Neural cell (in vitro differentiated cells): Measurements from ENCODE around the gene SRSF10. TPM values are rescaled to one million over a fixed set of nuclear protein-coding genes. Genes with fewer than 3 reads are reported as not detected.

Experiments
- H2AFZ ChIP-seq: fragments of 200-600, 300-800 bp; sonication (generic), shearing (Covaris generic); 2 replicates; pipeline ENCODE4 v1.6.0; 2014; ENCODE audit warnings: low read depth, mild to moderate bottlenecking, antibody characterized with exemption, low read length, moderate library complexity
- H3F3A ChIP-seq: fragments of 200-600 bp; shearing (Covaris generic); 2 replicates; pipeline ENCODE4 v1.6.1; 2016; ENCODE audit warnings: mild to moderate bottlenecking, moderate library complexity, mixed read lengths, antibody characterized with exemption, low read length; ENCODE audit not compliant: insufficient read depth, poor library complexity, severe bottlenecking
- H3K27ac ChIP-seq: fragments of 200-600, 300-800 bp; sonication (generic), shearing (Covaris generic); 2 replicates; pipeline ENCODE4 v1.5.1; 2014; ENCODE audit warnings: mild to moderate bottlenecking, low read length, moderate library complexity
- H3K27me3 ChIP-seq: fragments of 300-800, 200-600 bp; sonication (generic), shearing (Covaris generic); 2 replicates; pipeline ENCODE4 v1.6.0; 2014; ENCODE audit warnings: mild to moderate bottlenecking, low read depth, low read length, moderate library complexity; ENCODE audit not compliant: insufficient read depth
- H3K36me3 ChIP-seq: fragments of 300-800, 200-600 bp; sonication (generic), shearing (Covaris generic); 2 replicates; pipeline ENCODE4 v1.5.1; 2014; ENCODE audit warnings: mild to moderate bottlenecking, antibody characterized with exemption, low read length, moderate library complexity; ENCODE audit not compliant: insufficient read depth
- H3K4me2 ChIP-seq: fragments of 300-800, 200-600 bp; sonication (generic), shearing (Covaris generic); 2 replicates; pipeline ENCODE4 v1.6.0; 2014; ENCODE audit warnings: mild to moderate bottlenecking, low read length
- H3K4me3 ChIP-seq: fragments of 300-800, 200-600 bp; sonication (generic), shearing (Covaris generic); 2 replicates; pipeline ENCODE4 v1.5.1; 2014; ENCODE audit warnings: mild to moderate bottlenecking, low read length, moderate library complexity
- H3K79me2 ChIP-seq: fragments of 200-600 bp; shearing (Covaris generic); replicated peaks from 2 replicates; pipeline ENCODE4 v1.6.0; 2014; ENCODE audit warnings: mild to moderate bottlenecking, low read length, moderate library complexity; ENCODE audit not compliant: insufficient read depth
- H3K9ac ChIP-seq: fragments of 300-800, 200-600 bp; sonication (generic), shearing (Covaris generic); 2 replicates; pipeline ENCODE4 v1.6.1; 2016; ENCODE audit warnings: mild to moderate bottlenecking, low read length, mixed read lengths
- H3K9me2 ChIP-seq: fragments of 200-600 bp; shearing (Covaris generic); 2 replicates; pipeline ENCODE4 v1.6.1; 2016; ENCODE audit warnings: mild to moderate bottlenecking, low read length, mixed read lengths; ENCODE audit not compliant: insufficient read depth
- H3K9me3 ChIP-seq: fragments of 200-600, 300-800 bp; sonication (generic), shearing (Covaris generic); 2 replicates; pipeline ENCODE4 v1.6.1; 2016; ENCODE audit warnings: mild to moderate bottlenecking, mixed run types, low read length, moderate library complexity, mixed read lengths
- H4K20me1 ChIP-seq: fragments of 200-600 bp; shearing (Covaris generic); 2 replicates; pipeline ENCODE4 v1.6.1; 2016; ENCODE audit warnings: mild to moderate bottlenecking, mixed run types; ENCODE audit not compliant: insufficient read depth
- CTCF ChIP-seq: fragments of 450-650 bp; IDR thresholded peaks from 2 replicates; pipeline ENCODE4 v1.5.1; 2014; ENCODE audit warnings: antibody characterized with exemption, mild to moderate bottlenecking, moderate library complexity; ENCODE audit not compliant: poor library complexity, severe bottlenecking
- EP300 ChIP-seq: fragments of 450-650 bp; conservative IDR thresholded peaks from 2 replicates; pipeline ENCODE4 v1.6.1; 2014; ENCODE audit warnings: antibody characterized with exemption, mild to moderate bottlenecking, moderate library complexity; ENCODE audit not compliant: poor library complexity, severe bottlenecking
- EZH2 ChIP-seq: fragments of 200-600, 300-800 bp; shearing (Covaris generic), sonication (generic); IDR thresholded peaks from 2 replicates; pipeline ENCODE4 v1.6.1; 2014; ENCODE audit warnings: antibody characterized with exemption, low read length, borderline replicate concordance, mild to moderate bottlenecking; ENCODE audit not compliant: insufficient read depth, poor library complexity, severe bottlenecking
- MXI1 ChIP-seq: fragments of 450-650 bp; conservative IDR thresholded peaks from 2 replicates; pipeline ENCODE4 v1.6.1; 2014; ENCODE audit warnings: antibody characterized with exemption, mild to moderate bottlenecking; ENCODE audit not compliant: poor library complexity, severe bottlenecking
- POLR2AphosphoS5 ChIP-seq: IDR thresholded peaks from 2 replicates; pipeline ENCODE4 v1.6.1; 2012
- RAD21 ChIP-seq: fragments of 450-650 bp; conservative IDR thresholded peaks from 2 replicates; pipeline ENCODE4 v1.6.1; 2014; ENCODE audit warnings: antibody characterized with exemption, mild to moderate bottlenecking, moderate library complexity
- SMC3 ChIP-seq: fragments of 450-650 bp; conservative IDR thresholded peaks from 2 replicates; pipeline ENCODE4 v1.6.1; 2014; ENCODE audit warnings: antibody characterized with exemption, mild to moderate bottlenecking, moderate library complexity; ENCODE audit not compliant: poor library complexity
- TAF1 ChIP-seq: IDR thresholded peaks from 2 replicates; pipeline ENCODE4 v1.6.1; 2012; ENCODE audit warnings: low read depth
- polyA plus RNA-seq: library from polyadenylated mRNA; depleted of rRNA; stranded (reverse); fragments of >200 nt; gene quantifications from 2 replicates; pipeline ENCODE4 v1.2.3, GENCODE V29; 2014
- TF ChIP-seq, protein P1 (sequence below): IDR thresholded peaks from 2 replicates; pipeline ENCODE4 v1.6.1; 2012; ENCODE audit warnings: borderline replicate concordance

The SRSF10 gene
- polyA plus RNA-seq, 1 donor from 2014 or later = 201 TPM

DNA sequence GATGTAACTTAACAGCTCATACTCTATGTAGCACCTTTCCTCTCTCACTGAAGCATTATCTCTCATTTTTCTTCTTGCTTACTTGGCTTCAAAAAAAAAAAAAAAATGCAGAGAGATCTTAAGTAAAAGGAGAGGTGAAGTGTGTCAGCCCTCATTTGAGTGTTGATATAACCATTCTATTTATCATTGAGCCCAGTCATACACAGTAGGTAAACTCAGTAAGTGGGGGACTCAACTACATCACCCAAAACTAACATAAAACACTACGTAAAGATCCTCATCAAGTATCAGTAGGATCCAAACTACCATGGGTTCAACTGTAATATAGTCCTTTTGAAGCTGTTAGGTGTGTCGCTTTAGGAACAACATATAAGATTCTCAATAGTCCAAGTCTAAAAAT is 12.3 kb downstream of the SRSF10 start:
- TF ChIP-seq CTCF = no peak
- TF ChIP-seq EZH2 = no peak
- no peak for TF ChIP-seq TAF1
- no peak for TF ChIP-seq EP300
- TF ChIP-seq MXI1 = no peak
- TF ChIP-seq POLR2AphosphoS5 = no peak
- no peak for TF ChIP-seq SMC3
- TF ChIP-seq, protein P1, sequence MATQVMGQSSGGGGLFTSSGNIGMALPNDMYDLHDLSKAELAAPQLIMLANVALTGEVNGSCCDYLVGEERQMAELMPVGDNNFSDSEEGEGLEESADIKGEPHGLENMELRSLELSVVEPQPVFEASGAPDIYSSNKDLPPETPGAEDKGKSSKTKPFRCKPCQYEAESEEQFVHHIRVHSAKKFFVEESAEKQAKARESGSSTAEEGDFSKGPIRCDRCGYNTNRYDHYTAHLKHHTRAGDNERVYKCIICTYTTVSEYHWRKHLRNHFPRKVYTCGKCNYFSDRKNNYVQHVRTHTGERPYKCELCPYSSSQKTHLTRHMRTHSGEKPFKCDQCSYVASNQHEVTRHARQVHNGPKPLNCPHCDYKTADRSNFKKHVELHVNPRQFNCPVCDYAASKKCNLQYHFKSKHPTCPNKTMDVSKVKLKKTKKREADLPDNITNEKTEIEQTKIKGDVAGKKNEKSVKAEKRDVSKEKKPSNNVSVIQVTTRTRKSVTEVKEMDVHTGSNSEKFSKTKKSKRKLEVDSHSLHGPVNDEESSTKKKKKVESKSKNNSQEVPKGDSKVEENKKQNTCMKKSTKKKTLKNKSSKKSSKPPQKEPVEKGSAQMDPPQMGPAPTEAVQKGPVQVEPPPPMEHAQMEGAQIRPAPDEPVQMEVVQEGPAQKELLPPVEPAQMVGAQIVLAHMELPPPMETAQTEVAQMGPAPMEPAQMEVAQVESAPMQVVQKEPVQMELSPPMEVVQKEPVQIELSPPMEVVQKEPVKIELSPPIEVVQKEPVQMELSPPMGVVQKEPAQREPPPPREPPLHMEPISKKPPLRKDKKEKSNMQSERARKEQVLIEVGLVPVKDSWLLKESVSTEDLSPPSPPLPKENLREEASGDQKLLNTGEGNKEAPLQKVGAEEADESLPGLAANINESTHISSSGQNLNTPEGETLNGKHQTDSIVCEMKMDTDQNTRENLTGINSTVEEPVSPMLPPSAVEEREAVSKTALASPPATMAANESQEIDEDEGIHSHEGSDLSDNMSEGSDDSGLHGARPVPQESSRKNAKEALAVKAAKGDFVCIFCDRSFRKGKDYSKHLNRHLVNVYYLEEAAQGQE = no peak
- TF ChIP-seq RAD21 = no peak
- Histone ChIP-seq H3K4me2 (no peak overlapping the region), H3K79me2 (peaks cover 25% of the 10 kb centered on the region), H3K27ac (no peak overlapping the region), H2AFZ (no peak overlapping the region), H3K27me3 (no peaks in the 10 kb centered on the region), H3K36me3 (peaks cover 25% of the 10 kb centered on the region), H3K9me2 (no peaks in the 10 kb centered on the region), H3K4me3 (no peak overlapping the region), H3F3A (no peaks in the 10 kb centered on the region), H4K20me1 (no peaks in the 10 kb centered on the region), H3K9me3 (no peaks in the 10 kb centered on the region), H3K9ac (no peak overlapping the region)

DNA sequence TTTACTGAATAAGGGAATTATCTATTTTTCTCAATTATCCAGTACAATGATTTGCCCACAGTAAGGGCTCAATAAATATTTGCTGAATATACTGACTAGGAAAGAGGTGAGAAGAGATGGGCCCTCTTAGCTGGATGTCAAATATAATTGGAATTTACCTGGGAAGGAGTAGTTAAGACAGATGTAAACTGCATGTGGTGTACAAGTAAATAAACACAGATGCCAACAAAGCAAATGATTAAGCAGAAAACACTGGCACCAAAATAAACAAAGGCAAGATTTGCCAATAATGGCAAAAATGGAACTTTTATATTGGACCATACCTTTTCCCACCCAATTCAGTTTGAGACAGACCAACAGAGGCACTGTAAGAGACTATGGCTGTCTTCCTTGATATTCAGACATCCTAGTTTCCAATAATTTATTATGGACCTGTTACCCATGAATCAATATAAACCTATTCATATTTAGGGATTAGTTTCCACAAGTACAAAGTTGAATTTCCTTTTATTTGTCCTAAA is 13.1 kb downstream of the SRSF10 start:
- peaks cover 25% of the 10 kb centered on the region for H3K36me3 ChIP-seq
- TF ChIP-seq CTCF (no peak), SMC3 (no peak), POLR2AphosphoS5 (no peak), RAD21 (no peak), TAF1 (no peak), EZH2 (no peak), MXI1 (no peak), EP300 (no peak)
- TF ChIP-seq, protein P1 = no peak

More for the DNA sequence above, 13.1 kb downstream of the SRSF10 start:
- Histone ChIP-seq H3F3A (no peaks in the 10 kb centered on the region), H3K9ac (no peak overlapping the region), H3K9me2 (no peaks in the 10 kb centered on the region), H3K4me3 (no peak overlapping the region), H3K79me2 (peaks cover 22% of the 10 kb centered on the region), H3K4me2 (no peak overlapping the region), H2AFZ (no peak overlapping the region), H4K20me1 (no peaks in the 10 kb centered on the region), H3K27me3 (no peaks in the 10 kb centered on the region), H3K9me3 (no peaks in the 10 kb centered on the region), H3K27ac (no peak overlapping the region)
